Upper lobe of right lung (tissue), 1 donor: ENCODE data around the gene ADCY2. TPM values are rescaled to one million over a fixed set of nuclear protein-coding genes. Genes with fewer than 3 reads are reported as not detected.

Experiments
- ATAC-seq: fragments of 200-7000 bp; cut with Tn5 transposase; one replicate; pipeline ENCODE4 v1.9.1; 2020; ENCODE audit warnings: mild to moderate bottlenecking, moderate library complexity
- DNase-seq: peaks from one replicate; pipeline ENCODE4 v3.0.0-alpha.2; 2020
- H3K27ac ChIP-seq: fragments of 200-600 bp; one replicate; pipeline ENCODE4 v1.8.0; 2022
- H3K27me3 ChIP-seq: fragments of 200-600 bp; one replicate; pipeline ENCODE4 v1.8.0; 2022; ENCODE audit warnings: mild to moderate bottlenecking
- H3K36me3 ChIP-seq: fragments of 200-600 bp; one replicate; pipeline ENCODE4 v1.8.0; 2022
- H3K4me1 ChIP-seq: fragments of 200-600 bp; one replicate; pipeline ENCODE4 v1.8.0; 2022
- H3K4me3 ChIP-seq: fragments of 200-600 bp; one replicate; pipeline ENCODE4 v1.8.0; 2022; ENCODE audit warnings: mild to moderate bottlenecking
- H3K9me3 ChIP-seq: fragments of 200-600 bp; one replicate; pipeline ENCODE4 v1.8.0; 2022
- CTCF ChIP-seq: fragments of 200-600 bp; IDR thresholded peaks from one replicate; pipeline ENCODE4 v1.8.0; 2022; ENCODE audit warnings: antibody characterized with exemption
- intact Hi-C: fragments of 100-400 bp; cut with DNase I; formaldehyde crosslinking; loops from one replicate; pipeline ENCODE4 v1.11.0; 2022
- total RNA-seq: library from RNA; stranded (reverse); fragmentation: NEBNext Ultra II Directional; extraction: Animal tissue kit (Norgen Biotek cat#: 25700); gene quantifications from one replicate; pipeline ENCODE4 v1.2.1, GENCODE V29; 2021
- donor health status: DM: no; HTN: yes; CAD: no; lungs with severe emphysema.

ADCY2 gene
- total RNA-seq, 1 donor from 2014 or later: 0.17 TPM

GRCh38 chr5:7412409-7412808 is 16.5 kb downstream of the ADCY2 start:
- ATAC-seq (no peak), DNase-seq (no peak)
- intact Hi-C loops: no loop called here
- H3K4me3 ChIP-seq: no peak overlapping the region
- no peaks in the 10 kb centered on the region for H3K9me3 ChIP-seq
- H3K27me3 ChIP-seq: no peaks in the 10 kb centered on the region
- H3K27ac ChIP-seq: no peak overlapping the region
- H3K4me1 ChIP-seq: no peaks in the 10 kb centered on the region
- TF ChIP-seq CTCF: no peak
- no peaks in the 10 kb centered on the region for H3K36me3 ChIP-seq

GRCh38 chr5:7415123-7415522 is 19.2 kb downstream of the ADCY2 start:
- intact Hi-C loops: no loop called here
- TF ChIP-seq CTCF: no peak
- no peak overlapping the region for H3K27ac ChIP-seq
- DNase-seq (no peak), ATAC-seq (no peak)
- H3K9me3 ChIP-seq: no peaks in the 10 kb centered on the region
- no peaks in the 10 kb centered on the region for H3K4me1 ChIP-seq
- no peaks in the 10 kb centered on the region for H3K36me3 ChIP-seq
- H3K27me3 ChIP-seq: no peaks in the 10 kb centered on the region
- no peak overlapping the region for H3K4me3 ChIP-seq

- intact Hi-C loops: no loop called here
- no peak for ATAC-seq
- Histone ChIP-seq H3K4me3 (no peak overlapping the region), H3K36me3 (no peaks in the 10 kb centered on the region), H3K9me3 (no peaks in the 10 kb centered on the region), H3K27me3 (no peaks in the 10 kb centered on the region), H3K4me1 (no peaks in the 10 kb centered on the region), H3K27ac (no peak overlapping the region)
- no peak for DNase-seq
- no peak for TF ChIP-seq CTCF
Measured at GRCh38 chr5:7415587-7416535, 19.9 kb downstream of the ADCY2 start.

- no peak for ATAC-seq
- no peak overlapping the region for H3K4me3 ChIP-seq
- no peaks in the 10 kb centered on the region for H3K9me3 ChIP-seq
- no peaks in the 10 kb centered on the region for H3K36me3 ChIP-seq
- no peak for DNase-seq
- no peak overlapping the region for H3K27ac ChIP-seq
- intact Hi-C loops: no loop called here
- H3K4me1 ChIP-seq: no peaks in the 10 kb centered on the region
- TF ChIP-seq CTCF: no peak
- H3K27me3 ChIP-seq: no peaks in the 10 kb centered on the region
Measured at GRCh38 chr5:7418276-7418675, 22.3 kb downstream of the ADCY2 start.

GRCh38 chr5:7419367-7419766 is 23.4 kb downstream of the ADCY2 start:
- Histone ChIP-seq H3K9me3 (no peaks in the 10 kb centered on the region), H3K4me1 (no peaks in the 10 kb centered on the region), H3K36me3 (no peaks in the 10 kb centered on the region), H3K27ac (no peak overlapping the region), H3K4me3 (no peak overlapping the region), H3K27me3 (no peaks in the 10 kb centered on the region)
- no peak for ATAC-seq
- intact Hi-C loops: no loop called here
- no peak for DNase-seq
- TF ChIP-seq CTCF: no peak
